Esophagus muscularis mucosa (tissue), 4 donors: ENCODE data around the gene CTPS2. TPM values are rescaled to one million over a fixed set of nuclear protein-coding genes. Genes with fewer than 3 reads are reported as not detected.

Source experiments
- DNase-seq: peaks from one replicate; pipeline ENCODE4 v3.0.0-alpha.2; 2017; ENCODE audit errors: extremely low spot score
- H3K27ac ChIP-seq, 4 donors: fragments of 200-600 bp; sonication (generic); replicated peaks in 1 of 4; 1 replicate in 3 of 4; 2 replicates in 1 of 4; pipeline ENCODE4 v1.5.1; 2016 to 2019; ENCODE audit warnings: mild to moderate bottlenecking in 1 of 4
- H3K27me3 ChIP-seq, 4 donors: fragments of 200-600 bp; sonication (generic); one replicate each; pipeline versions ENCODE4 v1.5.1 to v1.6.0; 2016 to 2019
- H3K36me3 ChIP-seq, 4 donors: fragments of 200-600 bp; sonication (generic); one replicate each; pipeline ENCODE4 v1.5.1; 2016 to 2019
- H3K4me1 ChIP-seq, 4 donors: fragments of 200-600 bp; sonication (generic); one replicate each; pipeline ENCODE4 v1.5.1; 2016 to 2019
- H3K4me3 ChIP-seq, 4 donors: fragments of 200-600 bp; sonication (generic); 1 replicate in 2 of 4; 2 replicates in 2 of 4; pipeline ENCODE4 v1.5.1; 2016 to 2019; ENCODE audit warnings: mild to moderate bottlenecking in 4 of 4, moderate library complexity in 1 of 4
- H3K9me3 ChIP-seq, 4 donors: fragments of 200-600 bp; sonication (generic); 1 replicate in 3 of 4; 2 replicates in 1 of 4; pipeline ENCODE4 v1.5.1; 2016 to 2019
- CTCF ChIP-seq, 3 experiments: fragments of 200-600 bp in 2 of 3; fragments of 450-650 bp in 1 of 3; sonication (generic) in 2 of 3; IDR thresholded peaks; one replicate each; pipeline ENCODE4 v1.5.1; 2017 to 2019; ENCODE audit warnings: antibody characterized with exemption in 3 of 3, mild to moderate bottlenecking in 2 of 3, moderate library complexity in 1 of 3
- EP300 ChIP-seq: sonication (generic); formaldehyde crosslinking; IDR thresholded peaks from one replicate; pipeline ENCODE4 v1.6.1; 2017; ENCODE audit warnings: antibody characterized with exemption
- POLR2A ChIP-seq: fragments of 450-650 bp; IDR thresholded peaks from one replicate; pipeline ENCODE4 v1.6.1; 2017; ENCODE audit warnings: antibody characterized with exemption, moderate library complexity, mild to moderate bottlenecking, low read depth
- POLR2AphosphoS5 ChIP-seq, 2 donors: sonication (generic); formaldehyde crosslinking; IDR thresholded peaks; one replicate each; pipeline ENCODE4 v1.6.1; 2017; ENCODE audit warnings: antibody characterized with exemption in 2 of 2
- WGBS: methylation state at CpG from one replicate; pipeline ENCODE4 v1.1.5; 2018; 5-methylcytosine and 5-hydroxymethylcytosine counted together
- intact Hi-C: fragments of 100-400 bp; cut with DNase I; formaldehyde crosslinking; loops from one replicate; pipeline ENCODE4 v1.15.1; 2023
- total RNA-seq, 4 donors: library from RNA; depleted of rRNA; stranded (reverse); fragments of >200 nt; gene quantifications; one replicate each; pipeline versions ENCODE4 v1.1.0 to v1.2.1, GENCODE V29; 2016

The CTPS2 gene
- total RNA-seq, 4 donors from 2014 or later, result 9.8 to 18.3 (median 13.7) TPM

- Histone ChIP-seq H3K27ac (no peak overlapping the region), H3K4me3 (no peak overlapping the region), H3K27me3 (no peaks in the 10 kb centered on the region), H3K36me3 (peaks cover 0 to 4% (median 0%) of the 10 kb centered on the region in 4 donors), H3K4me1 (no peaks in the 10 kb centered on the region), H3K9me3 (no peaks in the 10 kb centered on the region)
- WGBS, result 73% methylated on average over 4 of the region's 4 CpGs
- no peak for TF ChIP-seq POLR2A
- TF ChIP-seq EP300, result no peak
- TF ChIP-seq CTCF (IDR thresholded peaks at IDR 0.05), result no peak
- no peak for TF ChIP-seq POLR2AphosphoS5 (IDR thresholded peaks at IDR 0.05)
- intact Hi-C loops, result no loop called here
- DNase-seq, result no peak
Measured at GRCh38 chrX:16593801-16594200, 118.7 kb downstream of the CTPS2 start.

GRCh38 chrX:16592194-16592770 lies 120.2 kb downstream of the CTPS2 start:
- Histone ChIP-seq H3K27ac (no peak overlapping the region), H3K4me3 (no peak overlapping the region), H3K9me3 (no peaks in the 10 kb centered on the region), H3K27me3 (no peaks in the 10 kb centered on the region), H3K36me3 (peaks cover 0 to 5% (median 0%) of the 10 kb centered on the region in 4 donors), H3K4me1 (no peaks in the 10 kb centered on the region)
- TF ChIP-seq POLR2AphosphoS5 (IDR thresholded peaks at IDR 0.05) (no peak), POLR2A (no peak), EP300 (no peak), CTCF (IDR thresholded peaks at IDR 0.05) (no peak)
- 86% methylated on average over 7 of the region's 7 CpGs for WGBS
- no peak for DNase-seq
- intact Hi-C loops, result no loop called here

GRCh38 chrX:16589826-16590225 lies 122.6 kb downstream of the CTPS2 start:
- intact Hi-C loops, result no loop called here

GRCh38 chrX:16589211-16589610 lies 123.3 kb downstream of the CTPS2 start:
- intact Hi-C loops, result no loop called here
- Histone ChIP-seq H3K9me3 (no peaks in the 10 kb centered on the region), H3K4me1 (no peaks in the 10 kb centered on the region), H3K27me3 (no peaks in the 10 kb centered on the region), H3K27ac (no peak overlapping the region), H3K4me3 (no peak overlapping the region), H3K36me3 (peaks cover 0 to 5% (median 0%) of the 10 kb centered on the region in 4 donors)
- WGBS, result 85% methylated on average over 2 of the region's 2 CpGs
- TF ChIP-seq POLR2A (no peak), POLR2AphosphoS5 (IDR thresholded peaks at IDR 0.05) (no peak), EP300 (no peak), CTCF (IDR thresholded peaks at IDR 0.05) (no peak)
- no peak for DNase-seq

More at GRCh38 chrX:16589826-16590225, 122.6 kb downstream of the CTPS2 start:
- Histone ChIP-seq H3K27ac (no peak overlapping the region), H3K9me3 (no peaks in the 10 kb centered on the region), H3K4me3 (no peak overlapping the region), H3K36me3 (peaks cover 0 to 5% (median 0%) of the 10 kb centered on the region in 4 donors), H3K4me1 (no peaks in the 10 kb centered on the region), H3K27me3 (no peaks in the 10 kb centered on the region)
- no peak for TF ChIP-seq POLR2A
- no peak for TF ChIP-seq EP300
- no peak for TF ChIP-seq POLR2AphosphoS5 (IDR thresholded peaks at IDR 0.05)
- no peak for DNase-seq

GRCh38 chrX:16588266-16588665 lies 124.2 kb downstream of the CTPS2 start:
- intact Hi-C loops, result no loop called here
- 79% methylated on average over 1 of the region's 1 CpG for WGBS
- Histone ChIP-seq H3K4me3 (no peak overlapping the region), H3K9me3 (no peaks in the 10 kb centered on the region), H3K27ac (no peak overlapping the region), H3K36me3 (peaks cover 0 to 5% (median 0%) of the 10 kb centered on the region in 4 donors), H3K27me3 (no peaks in the 10 kb centered on the region), H3K4me1 (no peaks in the 10 kb centered on the region)
- no peak for DNase-seq
- TF ChIP-seq CTCF (IDR thresholded peaks at IDR 0.05) (no peak), EP300 (no peak), POLR2AphosphoS5 (IDR thresholded peaks at IDR 0.05) (no peak), POLR2A (no peak)
